Activated T-cell treated with anti-CD3 and anti-CD28 coated beads for 1 hour (primary cell): Measurements from ENCODE around the gene LARP1.
"Not testable (repeated sequence)": the region's sequence is repeated elsewhere in the genome, so short reads cannot be mapped to it uniquely, and the experiment has no call there.

Source experiments
- DNase-seq: peaks from one replicate; pipeline ENCODE4 v3.0.0-alpha.2; 2020; ENCODE audit warnings: low read depth

The LARP1 gene

DNA sequence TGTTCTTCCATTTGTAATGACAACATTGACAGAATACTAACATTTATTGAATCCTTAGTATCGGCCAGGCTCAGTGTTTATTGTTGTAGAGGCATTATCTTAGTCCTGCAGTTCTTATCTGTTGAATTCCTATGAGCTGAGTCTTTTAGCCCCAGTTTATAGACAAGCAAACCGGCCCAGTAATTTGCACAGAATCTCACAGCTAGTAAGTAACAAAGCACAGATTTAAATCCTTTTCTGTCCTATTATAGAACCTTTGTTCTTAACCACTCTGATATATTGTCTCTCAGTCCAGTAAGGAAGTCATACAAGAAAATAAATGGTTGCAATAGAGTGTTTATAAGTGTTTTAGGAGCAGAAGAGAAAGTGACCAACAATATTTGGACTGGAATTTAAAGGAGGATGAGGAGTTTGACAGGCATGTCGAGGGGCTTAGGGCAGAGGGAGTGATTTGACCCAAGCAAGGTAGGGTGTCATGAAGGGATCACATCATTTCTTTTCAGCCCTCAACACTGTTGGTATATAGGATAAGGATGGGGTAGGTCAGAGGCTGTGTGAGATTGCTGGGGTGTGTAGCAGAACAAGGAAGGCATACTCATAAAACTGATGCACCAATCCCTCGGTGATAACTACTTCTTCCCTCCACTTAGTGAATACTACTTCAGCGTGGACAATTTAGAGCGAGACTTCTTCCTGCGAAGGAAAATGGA is 39.5 kb downstream of the LARP1 start:
- DNase-seq = no peak

DNA sequence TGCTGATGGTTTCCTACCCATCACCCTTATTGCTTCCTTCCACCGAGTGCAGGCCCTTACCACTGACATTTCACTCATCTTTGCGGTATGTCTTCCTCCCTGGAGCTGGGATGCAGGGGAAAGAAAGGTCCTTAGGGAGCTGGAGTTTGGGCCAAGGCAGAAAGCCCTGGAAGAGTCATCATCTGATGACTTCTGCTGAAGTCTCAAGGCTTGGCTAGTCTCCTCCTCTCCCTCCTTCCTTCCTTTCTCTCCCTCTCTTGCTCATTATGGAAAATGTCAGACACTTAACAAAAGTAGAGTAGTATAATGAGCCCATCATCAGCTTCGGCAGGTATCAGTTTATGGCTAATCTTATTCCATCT is 40.0 kb downstream of the LARP1 start:
- no peak for DNase-seq

GRCh38 chr5:154797762-154798161 is 42.6 kb downstream of the LARP1 start:
- DNase-seq = no peak

- no peak for DNase-seq
Observed at GRCh38 chr5:154800582-154800981, 45.4 kb downstream of the LARP1 start.

DNA sequence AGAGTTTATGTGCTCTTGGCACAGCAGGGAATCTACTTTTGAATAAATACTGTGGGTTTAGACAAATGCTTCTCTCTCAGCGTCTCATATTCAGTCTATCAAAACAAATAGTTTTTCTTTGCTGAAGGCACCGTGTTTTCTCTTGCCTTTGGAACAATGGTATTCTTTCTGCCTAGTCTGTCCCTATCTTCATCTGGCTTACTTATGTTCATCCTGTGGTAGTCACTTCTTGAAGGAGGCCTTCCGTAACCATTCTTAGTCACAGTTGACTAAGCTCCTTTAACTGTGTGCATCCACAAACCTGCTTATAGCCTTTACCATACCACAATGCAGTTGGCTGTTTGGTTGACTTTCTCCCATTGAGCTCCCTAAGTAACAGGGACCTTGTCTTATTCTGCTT is 45.9 kb downstream of the LARP1 start:
- DNase-seq = no peak

DNA sequence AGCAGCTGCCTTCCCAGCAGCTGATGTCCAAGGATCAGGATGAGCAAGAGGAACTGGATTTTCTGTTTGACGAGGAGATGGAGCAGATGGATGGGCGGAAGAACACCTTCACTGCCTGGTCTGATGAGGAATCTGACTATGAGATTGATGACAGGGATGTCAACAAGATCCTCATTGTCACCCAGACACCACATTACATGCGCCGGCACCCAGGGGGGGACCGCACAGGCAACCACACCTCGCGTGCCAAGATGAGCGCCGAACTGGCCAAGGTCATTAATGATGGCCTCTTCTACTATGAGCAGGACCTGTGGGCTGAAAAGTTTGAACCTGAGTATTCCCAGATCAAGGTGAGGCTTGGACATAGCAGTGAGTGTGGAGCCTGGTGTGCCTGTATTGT is 46.9 kb downstream of the LARP1 start:
- DNase-seq = no peak

DNA sequence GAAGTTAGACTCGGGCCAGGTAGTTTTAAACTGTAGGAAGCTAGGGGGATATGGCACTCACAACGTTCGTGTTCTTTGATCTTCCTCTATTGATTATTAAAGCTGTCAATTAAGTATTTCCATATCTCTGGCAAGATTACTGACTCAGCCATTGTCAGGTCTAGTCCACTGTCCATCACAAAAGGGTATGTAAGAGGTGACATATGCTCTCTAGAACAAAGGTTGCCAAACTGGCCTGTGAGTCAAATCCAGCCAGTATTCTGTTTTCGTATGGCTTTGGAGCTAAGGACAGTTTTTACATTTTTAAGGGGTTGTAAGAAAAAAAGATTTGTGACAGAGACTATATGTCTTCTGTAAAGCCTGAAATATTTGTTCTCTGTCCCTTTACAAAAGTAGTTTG is 51.0 kb downstream of the LARP1 start:
- DNase-seq = no peak

- DNase-seq = no peak
Observed at GRCh38 chr5:154811239-154811638, 56.1 kb downstream of the LARP1 start.

GRCh38 chr5:154811653-154812465 is 56.7 kb downstream of the LARP1 start:
- DNase-seq = peak; percentile 52

DNA sequence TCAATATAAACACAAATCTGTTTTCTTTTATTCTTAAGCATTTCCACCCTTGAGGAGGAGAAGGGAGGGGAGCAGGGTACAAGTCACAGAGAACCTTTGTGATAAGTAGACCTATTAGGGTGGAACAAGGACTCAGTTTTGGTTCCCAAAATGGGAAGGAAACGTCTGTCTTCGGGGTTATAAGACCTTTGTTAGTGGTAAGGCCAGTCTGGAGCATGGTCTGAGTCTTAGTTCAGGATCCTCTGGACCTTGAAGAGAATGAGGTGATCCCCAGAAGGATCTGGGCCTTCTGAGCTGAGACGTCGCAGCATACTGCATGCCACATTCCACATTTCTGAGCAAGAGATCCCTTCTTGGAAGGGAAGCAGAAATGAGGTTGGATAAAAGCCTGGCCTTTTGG is 58.0 kb downstream of the LARP1 start:
- DNase-seq = no peak

DNA sequence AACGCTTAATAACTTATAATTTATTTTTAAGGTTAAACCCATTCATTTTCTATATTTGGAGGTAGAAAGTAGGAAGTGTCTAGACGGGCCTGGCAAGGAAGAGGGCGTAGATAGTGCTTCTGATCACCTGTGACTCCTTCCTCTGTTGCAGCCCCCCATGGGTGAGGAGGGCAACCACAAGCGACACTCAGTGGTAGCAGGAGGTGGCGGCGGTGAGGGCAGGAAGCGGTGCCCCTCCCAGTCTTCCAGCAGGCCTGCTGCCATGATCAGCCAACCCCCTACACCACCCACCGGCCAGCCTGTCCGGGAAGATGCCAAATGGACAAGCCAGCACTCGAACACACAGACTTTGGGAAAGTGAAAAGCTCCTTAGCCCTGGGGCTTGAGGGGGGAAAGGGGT is 58.6 kb downstream of the LARP1 start:
- DNase-seq = peak; percentile 13

DNA sequence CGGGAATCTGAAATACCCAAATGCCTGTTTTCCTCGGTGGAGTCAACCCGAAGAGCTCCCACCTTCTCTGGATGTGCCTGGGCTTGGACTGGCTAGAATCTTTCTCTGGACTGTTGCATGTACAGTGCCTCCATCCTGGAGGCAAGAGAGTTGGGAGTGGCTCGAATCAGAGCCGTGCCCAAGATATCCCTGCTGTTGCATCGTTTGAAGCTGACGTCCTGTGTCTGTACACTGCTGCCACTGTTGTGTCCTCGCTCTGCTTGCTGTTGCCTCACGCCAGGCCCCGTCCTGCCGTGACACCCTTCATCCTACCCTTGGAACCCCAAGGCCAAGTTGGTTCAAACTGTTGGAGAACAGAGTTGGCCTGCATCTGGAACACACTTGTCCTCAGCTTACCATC is 59.8 kb downstream of the LARP1 start:
- DNase-seq = no peak

DNA sequence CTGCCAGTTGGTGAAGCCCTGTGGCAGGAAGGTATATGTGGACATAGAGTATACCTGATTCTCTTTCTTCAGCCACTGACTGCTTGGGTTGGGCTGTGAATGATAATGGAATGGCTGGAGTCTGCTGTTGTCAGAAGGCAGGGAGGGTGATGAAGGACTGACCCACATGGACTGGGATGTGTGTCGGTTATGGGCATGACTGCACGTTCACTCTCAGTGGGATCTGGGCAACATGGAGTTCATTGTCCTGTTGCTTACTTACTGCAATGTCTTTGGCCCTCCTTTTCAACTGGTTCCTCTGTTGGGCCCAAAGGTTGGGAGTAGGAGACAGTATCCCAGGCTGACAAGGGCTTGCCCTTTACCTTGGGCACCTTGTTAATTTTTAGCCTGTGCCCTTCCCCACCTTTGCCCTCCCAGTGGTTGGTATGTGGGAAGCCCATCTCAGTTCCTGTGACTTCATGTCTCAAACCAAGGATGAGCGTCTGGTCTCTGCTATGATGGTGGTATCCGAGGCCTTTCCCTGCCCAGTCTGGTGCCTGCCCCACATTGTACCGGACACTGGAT is 60.6 kb downstream of the LARP1 start:
- DNase-seq = no peak

- no peak for DNase-seq
Observed at GRCh38 chr5:154816891-154817492, 61.8 kb downstream of the LARP1 start.

DNA sequence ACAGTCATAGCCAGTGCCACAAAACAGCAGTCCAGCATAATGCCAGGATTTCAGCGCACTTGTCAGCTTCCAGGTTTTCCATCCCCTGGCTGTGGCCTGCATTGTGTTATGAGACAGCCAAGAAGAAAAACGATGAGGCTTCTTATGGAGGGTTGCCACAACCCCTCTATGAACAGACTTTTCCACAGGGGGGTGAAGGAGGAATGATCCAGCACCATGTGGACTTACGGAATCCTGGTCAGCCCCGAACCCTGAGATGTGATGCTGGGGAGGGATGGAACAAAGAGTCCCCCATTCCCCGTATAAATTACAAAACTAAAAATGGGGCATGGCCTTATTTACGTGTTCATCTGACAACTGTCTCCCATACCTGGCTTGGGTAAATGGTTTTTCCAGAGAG is 62.6 kb downstream of the LARP1 start:
- no peak for DNase-seq

DNA sequence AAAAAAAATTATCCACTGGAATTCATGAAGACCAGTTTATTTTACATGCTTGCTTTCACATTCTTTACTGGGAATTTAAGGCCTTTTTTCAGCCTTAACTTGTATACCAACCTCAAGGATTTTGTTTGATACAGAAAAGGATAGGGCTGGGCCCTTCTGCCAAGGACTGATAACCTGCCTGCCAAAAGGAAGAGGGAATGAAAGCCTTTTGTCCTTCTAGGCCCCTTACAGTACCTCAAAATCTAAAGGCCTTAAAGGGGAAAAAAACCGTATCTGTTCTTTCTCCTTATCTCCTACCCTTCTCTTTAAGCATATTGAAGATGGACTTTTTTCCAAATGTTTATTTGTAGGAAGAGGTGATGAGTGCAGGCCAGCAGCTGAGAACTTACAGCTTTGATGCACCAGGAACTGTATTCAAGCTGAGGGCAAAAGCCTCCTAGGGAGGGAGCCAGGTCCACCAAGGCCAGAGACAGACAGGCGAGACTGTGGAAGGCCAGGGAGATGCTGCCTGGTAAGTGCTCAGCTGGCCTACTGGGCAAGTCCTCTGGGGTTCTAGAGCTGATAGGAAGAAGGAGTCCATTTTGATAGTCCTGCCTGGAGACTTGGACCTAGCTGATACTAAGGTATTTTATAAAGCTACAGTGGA is 63.4 kb downstream of the LARP1 start:
- no peak for DNase-seq

DNA sequence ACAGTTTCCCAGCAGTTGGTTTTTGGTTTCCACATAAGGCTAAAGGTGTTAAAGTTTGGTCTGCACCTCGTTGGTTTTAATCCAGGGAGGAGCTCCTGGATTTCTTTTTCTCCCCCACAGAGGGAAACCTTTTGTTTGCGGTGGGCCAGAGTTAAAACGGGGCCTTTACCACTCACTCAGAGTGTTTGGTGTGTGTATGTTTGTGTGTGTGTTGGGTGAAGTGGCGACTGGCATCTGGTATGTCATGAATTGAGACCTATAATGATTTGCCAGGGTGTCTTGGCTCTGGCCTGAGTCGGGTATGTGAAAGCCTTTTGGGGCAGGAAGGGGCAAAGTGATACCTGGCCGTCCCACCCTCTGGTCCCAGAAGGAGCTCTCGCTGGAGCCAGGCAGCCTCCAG is 64.4 kb downstream of the LARP1 start:
- no peak for DNase-seq

DNA sequence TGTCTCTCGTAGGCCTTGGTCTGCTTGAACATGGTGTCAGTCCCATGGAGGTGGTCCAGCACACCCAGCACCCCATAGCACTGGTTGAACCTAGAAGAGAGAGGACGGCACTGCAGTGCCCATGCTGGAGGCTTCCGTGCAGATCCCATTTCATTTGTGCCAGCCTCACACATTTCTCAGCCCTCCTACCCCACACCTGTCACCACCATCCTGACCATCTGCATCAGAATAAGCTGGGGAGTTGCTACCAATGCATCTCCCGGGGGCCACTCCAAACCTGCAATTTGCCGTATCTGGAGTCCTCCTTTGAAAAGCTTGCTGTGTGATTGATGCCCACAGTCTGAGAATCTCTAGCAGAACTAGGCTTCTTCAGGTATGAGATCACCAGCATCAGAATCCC is 65.2 kb downstream of the LARP1 start:
- DNase-seq = no peak

DNA sequence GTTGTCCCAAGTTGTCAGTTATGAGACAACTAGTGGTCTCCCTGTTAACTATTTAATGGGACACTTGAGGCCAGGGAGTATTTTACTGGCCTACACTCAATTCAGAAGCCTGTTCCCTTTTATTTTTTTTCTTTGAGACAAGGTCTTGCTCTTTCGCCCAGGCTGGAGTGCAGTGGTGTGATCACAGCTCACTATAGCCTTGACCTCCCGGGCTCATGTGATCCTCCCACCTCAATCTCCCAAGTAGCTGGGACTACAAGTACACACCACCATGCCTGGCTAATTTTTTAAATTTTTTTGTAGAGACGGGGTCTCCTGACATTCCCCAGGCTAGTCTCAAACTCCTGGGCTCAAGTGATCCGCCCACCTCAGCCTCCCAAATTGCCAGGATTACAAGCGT is 67.7 kb downstream of the LARP1 start:
- not testable (repeated sequence) for DNase-seq

DNA sequence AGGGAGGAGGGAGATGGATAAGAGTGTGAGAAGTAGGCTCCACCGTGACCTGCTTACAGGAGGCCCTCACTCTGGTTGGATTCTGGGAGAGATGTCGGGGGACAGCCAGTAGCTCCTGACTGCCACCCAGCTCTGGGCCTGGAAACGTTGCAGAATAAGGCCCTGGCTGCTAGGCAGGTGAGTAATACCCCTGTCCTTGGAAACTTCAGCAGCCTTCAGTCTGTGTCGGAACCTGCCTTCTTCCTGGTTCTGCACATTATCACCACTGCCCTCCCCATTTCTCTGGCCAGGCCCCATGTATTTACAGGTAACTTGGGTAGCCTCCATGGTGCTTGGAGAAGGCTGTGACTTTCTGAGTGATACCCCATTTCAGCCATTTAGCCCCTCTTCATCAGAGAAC is 68.4 kb downstream of the LARP1 start:
- no peak for DNase-seq

DNA sequence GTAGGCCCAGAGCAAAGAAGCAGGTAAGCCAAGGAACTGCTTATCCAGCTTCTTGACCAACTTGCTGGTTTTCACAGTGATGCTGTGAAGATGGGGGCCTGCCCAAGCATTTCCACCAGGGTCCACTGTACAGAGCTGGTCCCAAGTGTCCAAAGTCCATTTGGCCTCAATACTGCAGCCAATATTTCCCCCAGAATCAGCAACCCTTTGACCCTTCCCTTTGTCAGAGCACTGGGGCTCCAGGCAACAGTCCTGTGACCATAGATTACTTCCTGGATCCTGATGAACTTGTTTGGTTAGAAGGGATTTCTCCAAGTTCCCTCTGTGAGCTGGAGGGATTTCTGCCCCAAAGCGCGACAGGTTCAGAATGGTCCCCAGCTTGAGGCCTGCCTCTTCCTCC is 68.9 kb downstream of the LARP1 start:
- no peak for DNase-seq

GRCh38 chr5:154829181-154829588 is 74.0 kb downstream of the LARP1 start:
- DNase-seq = no peak
